Measurements from ENCODE around the gene MLST8.
A peak's percentile ranks its signal among the peaks of the same experiment; 100 is the strongest.

MLST8 gene

GRCh38 chr16:2209258-2210008, 4.2 kb downstream of the MLST8 start:
- no peak for DNase-seq

DNA sequence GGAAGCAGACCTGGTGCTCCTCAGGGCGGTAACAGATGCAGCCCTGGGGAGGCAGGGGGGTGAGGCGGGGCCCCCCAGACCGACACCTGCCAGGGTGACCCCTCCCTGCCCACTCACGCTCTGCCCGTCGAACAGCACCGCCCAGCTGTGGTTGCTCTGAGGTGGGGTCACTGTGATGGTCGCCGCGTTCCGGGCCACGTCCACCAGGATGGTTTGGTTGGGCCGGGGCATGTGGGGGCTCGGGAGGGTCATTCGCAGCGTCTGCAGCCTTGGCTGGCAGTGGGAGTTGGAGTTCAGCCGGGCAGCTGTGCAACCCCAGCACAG, 4.7 kb downstream of the MLST8 start:
- DNase-seq: no peak

GRCh38 chr16:2210386-2211365, 5.4 kb downstream of the MLST8 start, which contains the start of gene BRICD5:
Gene BRICD5, minus strand, starts transcription at chr16:2210863. Its CDS starts 30 bp downstream, at chr16:2210833.
- no peak for DNase-seq

GRCh38 chr16:2211923-2212347, 6.7 kb downstream of the MLST8 start:
- DNase-seq: no peak

GRCh38 chr16:2212362-2213324, 7.4 kb downstream of the MLST8 start:
- DNase-seq: no peak

DNA sequence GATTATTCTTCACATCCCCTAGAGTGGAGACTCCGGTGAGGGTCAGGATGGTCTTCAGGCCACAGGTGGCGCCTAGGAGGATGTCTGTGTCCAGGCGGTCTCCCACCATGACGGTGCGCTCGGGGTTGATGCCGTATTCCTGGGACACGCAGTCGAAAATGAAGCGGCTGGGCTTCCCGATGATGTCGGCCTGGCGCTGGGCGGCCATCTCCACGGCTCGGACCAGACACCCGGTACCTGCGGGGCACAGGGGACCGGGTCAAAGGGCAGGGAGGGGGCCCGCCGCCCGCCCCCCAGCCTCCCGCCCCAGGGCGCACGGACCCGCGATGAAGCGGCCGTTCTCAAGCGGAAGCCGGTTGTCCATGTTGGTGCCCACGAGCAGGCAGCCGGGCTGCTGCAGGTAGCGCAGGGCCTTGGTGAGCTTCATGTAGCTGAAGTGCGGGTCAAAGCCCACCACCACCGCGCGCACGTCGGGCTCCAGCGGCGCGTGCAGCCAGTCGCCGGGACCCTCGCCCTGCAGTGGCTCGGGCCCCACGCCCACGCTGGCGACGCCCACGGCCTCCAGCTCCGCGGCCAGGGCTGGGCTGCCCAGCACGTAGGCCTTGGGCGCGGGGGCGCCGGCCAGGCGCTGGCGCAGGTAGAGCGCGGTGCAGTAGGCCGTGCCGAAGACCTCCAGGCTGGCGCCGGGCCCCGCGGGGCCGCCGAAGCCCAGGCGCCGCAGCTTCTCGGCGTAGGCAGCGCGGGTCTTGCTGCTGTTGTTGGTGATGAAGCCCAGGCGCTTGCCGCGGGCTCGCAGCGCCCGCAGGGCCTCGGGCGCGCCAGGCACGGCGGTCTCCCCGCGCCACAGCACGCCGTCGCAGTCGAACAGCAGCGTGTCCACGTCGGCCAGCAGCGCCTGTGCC, 8.8 kb downstream of the MLST8 start:
- DNase-seq: peak; percentile 58

- no peak for DNase-seq
Measured at GRCh38 chr16:2214719-2214968, 9.4 kb downstream of the MLST8 start, which contains the start of gene PGP. Gene PGP, minus strand, starts transcription at chr16:2214840. Its CDS starts 63 bp downstream, at chr16:2214777.

DNA sequence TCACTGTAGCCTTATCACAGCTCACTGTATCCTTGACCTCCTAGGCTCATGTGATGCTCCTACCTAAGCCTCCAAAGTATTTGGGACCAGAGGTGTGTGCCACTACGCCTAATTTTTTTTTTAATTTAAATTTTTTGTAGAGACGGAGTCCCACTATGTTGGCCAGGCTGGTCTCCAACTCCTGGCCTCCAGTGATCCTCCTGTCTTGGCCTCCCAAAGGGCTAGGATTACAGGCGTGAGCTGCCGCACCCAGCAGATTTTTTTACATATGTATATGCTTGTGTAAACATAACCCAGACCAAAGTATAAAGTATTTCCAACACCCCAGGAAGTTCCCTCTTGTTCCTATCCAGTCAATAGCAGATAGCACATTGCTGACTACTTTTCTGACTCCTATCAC, 11.1 kb downstream of the MLST8 start:
- DNase-seq: no peak

DNA sequence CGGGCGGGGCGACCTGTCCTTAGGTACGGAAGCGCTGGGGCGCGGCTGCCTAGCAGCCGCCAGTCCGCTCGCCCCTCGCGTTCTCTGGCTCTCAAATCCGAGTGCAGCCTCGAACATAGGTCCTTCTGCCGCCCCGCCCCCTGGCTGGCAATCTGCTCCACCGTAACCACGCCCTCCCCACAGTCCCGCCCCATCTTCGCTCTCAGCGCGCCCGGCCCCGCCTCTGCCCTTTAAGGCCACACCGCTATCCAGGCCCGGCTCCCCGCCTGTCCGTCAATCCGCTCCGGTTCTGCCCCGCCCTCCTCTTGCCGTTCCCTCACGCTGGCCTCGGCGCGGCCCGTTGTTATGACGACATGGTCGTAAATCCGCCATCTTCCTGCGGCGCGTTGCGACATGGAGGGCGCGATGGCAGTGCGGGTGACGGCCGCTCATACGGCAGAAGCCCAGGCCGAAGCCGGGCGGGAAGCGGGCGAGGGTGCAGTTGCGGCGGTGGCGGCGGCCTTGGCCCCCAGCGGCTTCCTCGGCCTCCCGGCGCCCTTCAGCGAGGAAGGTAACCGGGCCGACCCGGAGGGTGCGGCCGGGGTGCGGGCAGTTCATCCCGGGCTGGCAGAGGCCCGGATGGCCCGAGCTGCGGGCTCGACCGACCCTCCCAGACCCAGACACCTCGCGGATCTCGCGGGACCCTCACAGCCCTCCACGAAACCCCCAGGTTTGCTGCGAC, 18.1 kb downstream of the MLST8 start, which contains the start of gene E4F1:
TSS of gene E4F1 (plus strand) at position 371 of the 721 bp plus-strand sequence. CDS start at position 394, 23 bp downstream.
- peak; percentile 99 for DNase-seq

GRCh38 chr16:2223942-2224486, 18.8 kb downstream of the MLST8 start:
- DNase-seq: no peak

DNA sequence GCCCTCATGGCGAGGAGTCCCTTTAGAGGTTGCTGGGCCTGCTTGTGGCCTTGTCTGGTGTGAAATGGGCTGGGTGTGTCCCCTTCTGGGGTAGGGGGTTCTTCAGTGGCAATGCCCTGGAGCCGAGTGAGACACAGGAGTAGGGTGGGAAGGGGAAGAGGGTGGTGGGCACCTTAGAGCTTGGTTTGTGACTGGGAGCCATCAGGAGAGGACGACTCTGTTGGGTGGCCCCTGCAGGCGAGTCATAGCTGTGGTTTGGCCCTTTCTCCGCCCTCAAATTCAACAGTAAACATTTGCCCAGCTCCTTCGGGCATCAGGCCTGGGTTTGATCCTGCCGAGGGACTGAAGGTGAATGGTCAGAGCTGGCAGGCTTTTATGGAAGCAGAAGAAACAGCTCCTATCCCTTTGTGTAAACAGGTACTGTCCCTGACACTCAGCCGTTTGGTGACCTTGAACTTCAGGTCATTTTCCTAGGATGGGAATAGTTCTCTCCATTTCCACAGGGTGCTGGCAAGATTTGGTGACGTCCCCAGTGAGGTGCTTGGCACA, 21.1 kb downstream of the MLST8 start:
- DNase-seq: no peak

- no peak for DNase-seq
Measured at GRCh38 chr16:2226918-2227317, 21.7 kb downstream of the MLST8 start.

- no peak for DNase-seq
Measured at GRCh38 chr16:2228161-2228824, 23.0 kb downstream of the MLST8 start.

GRCh38 chr16:2229091-2229490, 23.8 kb downstream of the MLST8 start:
- DNase-seq: no peak

DNA sequence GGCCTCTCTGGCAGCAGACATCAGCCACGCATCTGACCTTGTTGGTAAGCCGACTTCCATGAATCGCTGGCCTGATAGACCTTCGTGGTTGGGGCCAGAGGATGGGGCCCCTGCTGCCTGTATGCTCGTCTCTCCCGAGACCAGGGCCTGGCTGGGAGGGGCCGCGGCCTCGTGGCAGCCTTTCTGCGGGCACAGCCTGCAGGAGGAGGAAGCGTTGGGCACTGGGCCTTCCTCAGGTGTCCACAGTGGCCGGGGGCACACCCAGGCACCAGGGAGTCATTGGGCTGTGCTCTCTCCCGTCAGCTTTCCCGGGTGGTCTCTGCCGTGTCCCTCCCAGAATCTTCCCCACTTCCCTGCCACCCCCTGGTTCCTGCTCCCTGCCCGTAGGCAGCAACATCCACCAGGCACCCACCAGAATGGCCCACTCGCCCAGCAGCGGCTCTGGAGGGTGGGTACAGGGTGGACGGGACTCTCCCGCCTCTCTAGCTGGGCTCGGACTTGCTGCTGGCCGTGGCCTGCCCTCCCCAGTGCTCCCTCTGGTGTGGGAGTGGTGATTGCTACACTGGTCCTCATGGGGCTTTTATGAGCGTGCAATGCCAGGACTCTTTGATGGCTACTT, 24.5 kb downstream of the MLST8 start:
- DNase-seq: no peak

DNA sequence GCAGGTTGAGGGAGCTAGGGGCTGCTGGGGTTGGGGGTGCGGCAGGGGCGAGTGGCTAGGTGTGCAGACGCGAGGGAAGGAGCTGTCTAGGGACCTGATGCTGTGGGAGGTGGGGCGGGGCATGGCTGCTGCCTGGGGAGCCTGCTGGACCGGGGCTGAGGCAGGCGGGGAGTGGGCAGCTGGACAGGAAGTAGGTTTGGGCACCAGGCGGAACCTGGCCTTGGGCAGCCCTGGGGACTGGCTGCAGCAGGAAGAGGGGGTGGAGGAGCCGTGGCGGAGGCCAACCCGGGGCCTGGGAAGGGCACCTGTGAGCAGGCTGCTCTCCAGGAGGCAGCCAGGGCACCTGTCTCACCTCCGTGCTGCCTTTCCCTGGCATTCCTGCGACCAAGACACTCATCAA, 25.1 kb downstream of the MLST8 start:
- no peak for DNase-seq

- no peak for DNase-seq
Measured at GRCh38 chr16:2231016-2231931, 26.0 kb downstream of the MLST8 start.

Data from eye (tissue), 1 donor.